NCI-H82 treated with DMSO at 0.1 percent for 48 hours (cell line): ENCODE results near the gene SRRM1.
A peak's percentile ranks its signal among the peaks of the same experiment; 100 is the strongest.
"Not testable (repeated sequence)": the region's sequence is repeated elsewhere in the genome, so short reads cannot be mapped to it uniquely, and the experiment has no call there.

ENCODE experiments used
- DNase-seq: peaks from one replicate; lab custom pipeline; 2025; ENCODE audit not compliant: unreplicated experiment; lab: John Stamatoyannopoulos, UW

Gene SRRM1

DNA sequence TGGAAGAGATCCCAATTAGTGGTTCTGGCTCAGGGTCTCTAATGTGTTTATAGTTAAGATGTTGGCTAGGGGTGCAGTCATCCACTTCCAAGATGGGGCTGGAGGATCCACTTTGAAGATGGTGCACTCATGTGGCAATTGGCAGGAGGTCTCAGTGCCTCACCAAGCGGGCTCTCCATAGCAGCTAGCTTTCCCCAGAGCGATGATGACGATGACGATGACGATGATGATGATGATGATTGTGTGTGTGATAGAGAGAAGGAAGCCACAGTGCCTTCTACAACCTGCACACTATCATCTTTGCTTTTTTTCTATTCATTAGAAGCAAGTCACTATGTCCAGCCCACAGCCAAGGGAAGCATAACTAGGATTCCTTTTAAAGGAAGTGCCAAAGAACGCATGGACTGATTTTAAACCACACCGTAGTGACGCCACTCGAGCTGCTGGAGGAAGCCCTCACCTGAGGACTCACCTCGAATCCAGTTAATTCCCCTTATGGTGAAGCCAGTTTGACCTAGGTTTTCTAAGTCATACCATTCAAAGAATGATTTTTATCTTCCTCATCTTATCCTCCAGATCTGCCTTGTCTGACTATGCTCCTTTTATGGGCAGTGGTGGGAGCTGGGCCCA is 49.4 kb downstream of the SRRM1 start:
- DNase-seq = no peak

DNA sequence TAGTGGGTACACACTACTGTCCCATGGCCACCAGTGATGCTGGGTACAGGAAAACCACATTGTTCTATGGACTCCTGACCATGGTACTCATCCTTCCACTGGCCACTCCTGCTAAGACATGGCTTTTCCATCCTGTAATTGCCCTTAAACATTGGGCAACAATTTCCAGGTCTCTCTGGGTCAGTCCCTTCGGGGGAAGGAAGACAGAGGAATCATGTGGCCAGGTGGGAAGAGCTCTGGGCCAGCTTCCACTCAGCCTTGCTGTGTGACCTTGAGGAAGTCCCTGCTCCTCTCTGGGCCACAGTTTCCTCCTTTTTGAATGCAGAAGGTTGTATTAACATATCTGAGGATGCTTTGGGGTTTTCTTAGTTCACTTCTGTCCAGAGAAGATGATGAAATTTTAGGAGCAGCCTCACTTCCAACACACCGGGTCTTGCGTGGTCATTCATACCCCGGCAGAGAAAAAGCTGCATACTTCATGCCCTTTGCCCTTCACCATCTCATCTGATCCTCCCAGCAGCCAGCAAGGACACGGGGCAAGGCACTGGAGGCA is 50.8 kb downstream of the SRRM1 start:
- DNase-seq = no peak

DNA sequence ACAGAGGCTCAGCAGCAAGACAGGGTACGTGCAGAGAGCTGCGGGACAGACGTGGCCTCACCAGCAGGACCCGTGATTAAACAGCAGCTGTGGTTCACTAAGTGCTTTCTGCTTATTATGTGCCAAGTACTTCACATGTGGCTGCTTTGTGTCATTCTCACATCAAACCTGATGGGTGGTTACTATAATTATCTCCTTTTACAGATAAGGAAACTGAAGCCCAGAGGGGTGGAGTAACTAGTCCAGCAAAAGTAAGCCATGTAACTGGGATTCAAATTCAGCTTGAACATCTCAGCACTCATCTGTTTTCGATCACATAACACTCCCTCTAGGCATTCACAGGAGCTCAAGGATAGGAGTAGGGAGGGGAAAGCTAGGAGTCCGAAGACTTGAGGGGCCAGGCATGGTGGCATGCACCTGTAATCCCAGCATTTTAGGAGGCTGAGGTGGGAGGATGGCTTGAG is 51.3 kb downstream of the SRRM1 start:
- DNase-seq = peak; percentile 27

GRCh38 chr1:24695202-24695974 is 52.3 kb downstream of the SRRM1 start:
- DNase-seq = no peak

DNA sequence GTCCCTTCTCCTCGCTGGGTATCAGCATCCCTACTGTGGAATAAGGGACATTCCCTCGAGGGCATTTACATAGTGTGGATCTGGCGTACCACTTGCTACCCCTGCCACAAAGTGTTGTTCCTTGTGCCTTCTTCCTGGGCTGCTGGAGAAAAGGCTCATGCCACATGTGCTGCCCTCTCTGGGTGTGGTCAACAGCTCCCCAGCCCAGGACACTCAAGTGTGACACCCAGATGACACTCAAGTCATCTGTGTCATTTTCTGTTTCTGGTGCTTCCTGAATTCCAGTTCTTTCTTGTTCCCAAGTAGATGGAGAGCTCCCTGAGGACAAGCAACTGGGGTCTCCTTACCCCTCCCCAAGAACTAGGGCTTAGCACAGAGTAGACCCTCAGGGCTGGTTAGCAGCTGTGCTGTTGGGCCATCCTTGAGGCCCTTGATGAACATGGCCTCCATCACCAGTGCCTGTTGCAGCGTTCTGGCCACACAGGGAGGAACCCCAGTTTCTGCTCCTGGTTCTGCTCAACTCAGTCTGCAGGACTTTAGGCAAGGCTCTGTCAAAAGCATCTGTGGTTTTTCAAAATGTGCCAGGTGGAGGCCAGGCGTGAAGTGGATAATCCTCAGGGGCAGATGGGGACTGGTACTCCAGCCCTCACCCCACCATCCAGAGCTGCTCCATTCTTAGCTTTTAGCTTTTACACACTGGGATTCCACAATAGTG is 53.1 kb downstream of the SRRM1 start:
- peak; percentile 88 for DNase-seq

GRCh38 chr1:24696756-24697330 is 53.7 kb downstream of the SRRM1 start:
- DNase-seq = no peak

- DNase-seq = not testable (repeated sequence)
Observed at GRCh38 chr1:24697453-24698001, 54.4 kb downstream of the SRRM1 start.

- not testable (repeated sequence) for DNase-seq
Observed at GRCh38 chr1:24698326-24698725, 55.2 kb downstream of the SRRM1 start.

GRCh38 chr1:24699628-24700027 is 56.5 kb downstream of the SRRM1 start:
- no peak for DNase-seq

DNA sequence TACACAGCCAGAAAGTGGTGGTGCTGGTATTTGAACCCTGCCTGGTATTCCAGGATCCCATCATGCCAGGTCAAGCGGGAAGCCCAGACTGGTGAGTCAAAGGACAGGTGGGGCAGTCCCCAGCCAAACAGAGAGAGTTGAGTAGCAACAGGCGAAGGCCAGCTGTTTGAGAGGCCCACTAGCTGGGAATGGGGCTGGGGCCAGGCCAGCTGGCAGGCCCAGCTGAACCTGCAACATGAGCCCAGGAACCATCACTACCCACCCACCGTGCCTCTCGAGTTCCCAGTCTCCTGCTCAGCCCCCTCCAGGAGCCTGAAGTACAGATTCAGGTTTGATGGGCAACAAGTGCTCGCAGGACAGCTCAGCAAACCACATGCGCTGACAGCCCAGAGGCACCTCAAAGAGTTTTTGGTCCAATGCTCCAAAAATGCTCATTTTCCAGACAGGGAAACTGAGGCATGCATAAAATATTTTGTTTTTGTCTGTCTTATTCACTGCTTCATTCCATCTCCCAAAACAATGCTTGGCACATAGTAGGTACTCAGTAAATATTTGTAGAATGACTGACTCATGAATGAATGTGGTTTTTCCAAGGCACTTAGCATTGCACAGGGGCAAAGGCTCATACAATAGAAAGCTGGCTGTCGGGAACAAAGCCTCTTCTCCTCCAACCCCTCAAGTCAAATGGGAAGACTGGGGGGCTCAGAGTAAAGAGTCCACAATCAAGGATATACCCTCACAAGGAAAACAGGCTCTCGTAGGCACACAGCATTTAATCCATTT is 59.6 kb downstream of the SRRM1 start:
- DNase-seq = peak; percentile 27

- DNase-seq = no peak
Observed at GRCh38 chr1:24704411-24705259, 61.5 kb downstream of the SRRM1 start.

GRCh38 chr1:24705260-24706073 is 62.4 kb downstream of the SRRM1 start:
- peak; percentile 77 for DNase-seq

- DNase-seq = not testable (repeated sequence)
Observed at GRCh38 chr1:24706074-24706389, 62.9 kb downstream of the SRRM1 start.

DNA sequence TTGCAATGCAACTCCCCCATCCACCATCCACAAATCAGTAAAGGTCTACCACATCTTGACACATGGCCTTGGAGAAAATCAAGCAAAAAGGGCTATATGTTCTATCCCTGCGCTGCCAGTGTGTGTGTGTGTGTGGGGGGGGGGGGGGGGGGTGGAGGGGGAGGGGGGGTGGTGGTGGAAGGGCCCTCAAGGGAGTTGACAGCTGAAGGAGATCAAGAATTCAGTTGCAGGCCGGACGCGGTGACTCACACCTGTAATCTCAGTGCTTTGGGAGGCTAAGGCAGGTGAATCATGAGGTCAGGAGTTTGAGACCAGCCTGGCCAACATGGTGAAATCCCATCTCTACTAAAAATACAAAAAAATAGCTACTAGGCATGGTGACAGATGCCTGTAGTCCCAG is 64.6 kb downstream of the SRRM1 start:
- DNase-seq = no peak

DNA sequence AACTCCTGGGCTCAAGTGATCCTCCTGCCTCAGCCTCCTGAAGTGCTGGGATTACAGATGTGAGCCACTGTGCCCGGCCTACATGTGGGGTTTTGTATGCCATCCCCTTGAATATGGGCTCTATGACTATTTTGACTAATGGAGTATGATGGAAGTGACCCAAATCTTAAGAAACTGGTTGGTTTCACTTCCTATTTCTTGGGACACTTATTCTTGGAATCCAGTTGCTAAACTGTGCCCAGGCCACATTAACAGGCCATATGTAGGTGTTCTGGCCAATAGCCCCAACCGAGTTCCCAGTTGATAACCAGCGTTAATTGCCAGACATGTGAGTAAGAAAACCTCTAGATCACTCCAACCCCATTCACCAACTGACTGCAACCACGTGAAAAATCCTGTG is 65.8 kb downstream of the SRRM1 start:
- DNase-seq = no peak

GRCh38 chr1:24709791-24710441 is 66.8 kb downstream of the SRRM1 start:
- DNase-seq = no peak

GRCh38 chr1:24711329-24711728 is 68.2 kb downstream of the SRRM1 start:
- DNase-seq = no peak

DNA sequence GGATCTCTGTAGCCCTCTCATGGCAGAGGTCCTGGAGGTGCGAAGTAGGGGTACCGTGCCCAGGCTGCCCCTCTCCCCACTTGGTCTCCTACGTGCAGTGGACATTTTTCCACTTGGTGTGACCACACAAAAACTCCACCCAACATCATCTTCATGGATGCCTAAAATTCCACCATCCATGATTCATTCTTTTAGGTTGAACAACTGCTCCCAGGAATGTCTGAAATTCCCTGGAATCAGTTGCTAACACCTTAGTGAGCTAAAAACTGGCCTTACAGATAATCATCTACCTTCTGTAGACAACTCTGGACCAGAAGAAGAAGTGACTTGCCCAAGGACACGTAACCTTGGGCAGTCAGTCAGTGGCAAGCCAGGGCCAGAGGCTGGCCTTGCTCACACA is 70.1 kb downstream of the SRRM1 start:
- DNase-seq = no peak
